ENCODE measurements around the gene ZRANB3. TPM values are rescaled to one million over a fixed set of nuclear protein-coding genes. Genes with fewer than 3 reads are reported as not detected.
"Not testable (repeated sequence)": the region's sequence is repeated elsewhere in the genome, so short reads cannot be mapped to it uniquely, and the experiment has no call there.

The ZRANB3 gene
- total and polyA plus RNA-seq, 8 donors, result 0.91 to 6.1 (median 4.1) TPM

- no peak for ATAC-seq
- TF ChIP-seq CTCF (IDR thresholded peaks at IDR 0.05), result no peak
- Histone ChIP-seq H3K27me3 (no peaks in the 10 kb centered on the region), H3K9me3 (no peaks in the 10 kb centered on the region), H3K4me3 (no peak overlapping the region), H3K27ac (no peak overlapping the region), H3K4me1 (no peaks in the 10 kb centered on the region), H3K36me3 (no peaks in the 10 kb centered on the region)
- 94 to 95% methylated on average over 1 of the region's 1 CpG for WGBS, 2 donors
- FAIRE-seq, result no peak
- DNase-seq, result no peak
- intact Hi-C loops (cut with DNase I), result no loop called here
Measured at GRCh38 chr2:135451966-135452365, 79.1 kb downstream of the ZRANB3 start.

- WGBS, 2 donors, result 88 to 92% methylated on average over 5 of the region's 5 CpGs
- intact Hi-C loops (cut with DNase I); H3K27me3 ChIP-seq; H3K36me3 ChIP-seq; H3K27ac ChIP-seq; H3K9me3 ChIP-seq; H3K4me3 ChIP-seq; DNase-seq; H3K4me1 ChIP-seq; FAIRE-seq; ATAC-seq: not testable (repeated sequence)
Measured at GRCh38 chr2:135443013-135443412, 88.0 kb downstream of the ZRANB3 start.

GRCh38 chr2:135435155-135435554, 95.9 kb downstream of the ZRANB3 start:
- H3K4me1 ChIP-seq; intact Hi-C loops (cut with DNase I); H3K27ac ChIP-seq; H3K4me3 ChIP-seq; H3K9me3 ChIP-seq; ATAC-seq; H3K36me3 ChIP-seq; H3K27me3 ChIP-seq; FAIRE-seq; DNase-seq: not testable (repeated sequence)
- 97 to 99% methylated on average over 6 of the region's 6 CpGs for WGBS, 2 donors

- FAIRE-seq (no peak), DNase-seq (no peak), ATAC-seq (no peak)
- Histone ChIP-seq H3K4me1 (no peaks in the 10 kb centered on the region), H3K36me3 (no peaks in the 10 kb centered on the region), H3K27me3 (no peaks in the 10 kb centered on the region), H3K9me3 (no peaks in the 10 kb centered on the region), H3K4me3 (no peak overlapping the region), H3K27ac (no peak overlapping the region)
- intact Hi-C loops (cut with DNase I), result no loop called here
- 82 to 86% methylated on average over 1 of the region's 1 CpG for WGBS, 2 donors
- no peak for TF ChIP-seq CTCF (IDR thresholded peaks at IDR 0.05)
Measured at GRCh38 chr2:135424849-135425248, 106.2 kb downstream of the ZRANB3 start.

- ATAC-seq (no peak), DNase-seq (no peak), FAIRE-seq (no peak)
- no peaks in the 10 kb centered on the region for H3K27me3 ChIP-seq
- H3K4me1 ChIP-seq, result no peaks in the 10 kb centered on the region
- WGBS, 2 donors, result 89 to 95% methylated on average over 3 of the region's 3 CpGs
- intact Hi-C loops (cut with DNase I), result no loop called here
- H3K9me3 ChIP-seq, result no peaks in the 10 kb centered on the region
- no peak for TF ChIP-seq CTCF (IDR thresholded peaks at IDR 0.05)
- no peak overlapping the region for H3K27ac ChIP-seq
- H3K36me3 ChIP-seq, result no peaks in the 10 kb centered on the region
- no peak overlapping the region for H3K4me3 ChIP-seq
Measured at GRCh38 chr2:135422898-135423297, 108.1 kb downstream of the ZRANB3 start.

- no peak overlapping the region for H3K27ac ChIP-seq
- DNase-seq, result no peak
- H3K36me3 ChIP-seq, result no peaks in the 10 kb centered on the region
- intact Hi-C loops (cut with DNase I), result no loop called here
- no peaks in the 10 kb centered on the region for H3K4me1 ChIP-seq
- no peaks in the 10 kb centered on the region for H3K9me3 ChIP-seq
- H3K27me3 ChIP-seq, result no peaks in the 10 kb centered on the region
- TF ChIP-seq CTCF (IDR thresholded peaks at IDR 0.05), result no peak
- 93 to 99% methylated on average over 3 of the region's 3 CpGs for WGBS, 2 donors
- FAIRE-seq, result no peak
- ATAC-seq, result no peak
- no peak overlapping the region for H3K4me3 ChIP-seq
Measured at GRCh38 chr2:135411646-135412045, 119.4 kb downstream of the ZRANB3 start.
